Left forelimb (tissue), 1 donor: ENCODE measurements around the gene KRTAP5-7.
A peak's percentile ranks its signal among the peaks of the same experiment; 100 is the strongest.

Source experiments
- DNase-seq: peaks from one replicate; pipeline ENCODE4 v3.0.0-alpha.2; 2018; ENCODE audit warnings: low spot score

KRTAP5-7 gene

GRCh38 chr11:71526796-71527575, at the start of gene KRTAP5-7:
Gene KRTAP5-7 (plus strand): TSS chr11:71527267. CDS start chr11:71527301, 34 bp downstream.
- peak; percentile 14 for DNase-seq

GRCh38 chr11:71477641-71478527, 49.2 kb upstream of the KRTAP5-7 start:
- no peak for DNase-seq

- DNase-seq = no peak
Measured at GRCh38 chr11:71478528-71478840, 48.6 kb upstream of the KRTAP5-7 start.

- no peak for DNase-seq
Measured at GRCh38 chr11:71481101-71481960, 45.7 kb upstream of the KRTAP5-7 start.

- no peak for DNase-seq
Measured at GRCh38 chr11:71482216-71482615, 44.9 kb upstream of the KRTAP5-7 start.

- peak; percentile 37 for DNase-seq
Measured at GRCh38 chr11:71482746-71483364, 44.2 kb upstream of the KRTAP5-7 start.

- DNase-seq = peak; percentile 52
Measured at GRCh38 chr11:71483692-71484091, 43.4 kb upstream of the KRTAP5-7 start.

- DNase-seq = peak; percentile 64
Measured at GRCh38 chr11:71484248-71485062, 42.6 kb upstream of the KRTAP5-7 start.

- DNase-seq = peak; percentile 44
Measured at GRCh38 chr11:71485063-71485399, 42.0 kb upstream of the KRTAP5-7 start.

- DNase-seq = peak; percentile 47
Measured at GRCh38 chr11:71485466-71485865, 41.6 kb upstream of the KRTAP5-7 start.

GRCh38 chr11:71486320-71486719, 40.7 kb upstream of the KRTAP5-7 start:
- DNase-seq = peak; percentile 3

- DNase-seq = peak; percentile 34
Measured at GRCh38 chr11:71488681-71489270, 38.3 kb upstream of the KRTAP5-7 start.

GRCh38 chr11:71489311-71490043, 37.6 kb upstream of the KRTAP5-7 start:
- DNase-seq = peak; percentile 38

GRCh38 chr11:71490044-71490730, 36.9 kb upstream of the KRTAP5-7 start:
- DNase-seq = peak; percentile 18

GRCh38 chr11:71490731-71491390, 36.2 kb upstream of the KRTAP5-7 start:
- peak; percentile 59 for DNase-seq

- DNase-seq = peak; percentile 55
Measured at GRCh38 chr11:71491531-71491930, 35.5 kb upstream of the KRTAP5-7 start.

GRCh38 chr11:71491940-71492339, 35.1 kb upstream of the KRTAP5-7 start:
- DNase-seq = peak; percentile 36
